Progenitor cell of endocrine pancreas (in vitro differentiated cells): ENCODE measurements around the gene MMP1. TPM values are rescaled to one million over a fixed set of nuclear protein-coding genes. Genes with fewer than 3 reads are reported as not detected.

ENCODE experiments used
- DNase-seq: peaks from one replicate; pipeline ENCODE4 v3.0.0; 2021; ENCODE audit warnings: low spot score; ENCODE audit not compliant: unreplicated experiment
- H3K27ac Mint-ChIP-seq: 2 replicates; pipeline ENCODE4 v1.8.0; 2021; ENCODE audit warnings: mild to moderate bottlenecking, moderate library complexity, mixed read lengths
- H3K27me3 Mint-ChIP-seq: 2 replicates; pipeline ENCODE4 v1.8.0; 2021; ENCODE audit warnings: mixed read lengths
- H3K36me3 Mint-ChIP-seq: 2 replicates; pipeline ENCODE4 v1.8.0; 2022; ENCODE audit warnings: mixed read lengths; ENCODE audit not compliant: insufficient read depth
- H3K4me1 Mint-ChIP-seq: 2 replicates; pipeline ENCODE4 v1.8.0; 2021; ENCODE audit warnings: low read depth, mixed read lengths
- H3K4me3 Mint-ChIP-seq: 2 replicates; pipeline ENCODE4 v1.8.0; 2021; ENCODE audit warnings: low read depth, mild to moderate bottlenecking, moderate library complexity, mixed read lengths
- H3K9me3 Mint-ChIP-seq: 2 replicates; pipeline ENCODE4 v1.8.0; 2021; ENCODE audit warnings: low read depth, mixed read lengths
- CTCF ChIP-seq: fragments of 200-600 bp; sonication (generic); IDR thresholded peaks from one replicate; pipeline ENCODE4 v1.5.0; 2021; ENCODE audit warnings: antibody characterized with exemption, mild to moderate bottlenecking; ENCODE audit not compliant: unreplicated experiment
- total RNA-seq: library from RNA; stranded (reverse); gene quantifications from 2 replicates; pipeline ENCODE4 v1.2.1, GENCODE V29; 2021

MMP1 gene
- total RNA-seq, 1 donor from 2014 or later, result 0.24 TPM

- Mint-ChIP-seq H3K9me3 (no peaks in the 10 kb centered on the region), H3K4me1 (peaks cover 14% of the 10 kb centered on the region), H3K27ac (no peak overlapping the region), H3K27me3 (no peaks in the 10 kb centered on the region), H3K36me3 (no peaks in the 10 kb centered on the region), H3K4me3 (no peak overlapping the region)
- no peak for TF ChIP-seq CTCF
- DNase-seq, result no peak
Observed at GRCh38 chr11:102776454-102776853, 21.5 kb downstream of the MMP1 start.

GRCh38 chr11:102773386-102773785, 24.6 kb downstream of the MMP1 start:
- no peak for TF ChIP-seq CTCF
- DNase-seq, result no peak
- H3K9me3 Mint-ChIP-seq, result no peaks in the 10 kb centered on the region
- no peak overlapping the region for H3K27ac Mint-ChIP-seq
- H3K36me3 Mint-ChIP-seq, result no peaks in the 10 kb centered on the region
- H3K4me3 Mint-ChIP-seq, result no peak overlapping the region
- H3K4me1 Mint-ChIP-seq, result no peaks in the 10 kb centered on the region
- H3K27me3 Mint-ChIP-seq, result no peaks in the 10 kb centered on the region

DNA sequence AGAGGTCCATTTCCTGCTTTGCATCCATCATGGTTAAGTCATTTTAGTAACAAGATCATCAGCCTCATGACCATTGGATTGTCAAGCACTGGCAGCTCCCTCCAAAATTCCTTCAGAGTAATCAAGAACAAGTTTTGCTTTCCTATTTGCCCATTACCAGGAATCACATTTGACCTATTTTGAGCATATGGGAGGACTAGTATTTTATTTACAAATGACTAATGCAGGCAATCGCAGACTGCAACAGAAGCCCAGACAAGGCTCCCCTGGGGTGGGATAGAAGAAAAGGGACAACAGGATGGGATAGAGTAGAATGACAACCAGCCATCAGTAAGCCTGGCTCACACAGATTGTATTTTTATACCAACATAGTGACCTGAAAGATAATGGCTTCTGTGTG, 26.6 kb downstream of the MMP1 start:
- no peak overlapping the region for H3K27ac Mint-ChIP-seq
- H3K4me1 Mint-ChIP-seq, result no peaks in the 10 kb centered on the region
- no peaks in the 10 kb centered on the region for H3K27me3 Mint-ChIP-seq
- no peaks in the 10 kb centered on the region for H3K36me3 Mint-ChIP-seq
- no peak for TF ChIP-seq CTCF
- peaks cover 3% of the 10 kb centered on the region for H3K9me3 Mint-ChIP-seq
- H3K4me3 Mint-ChIP-seq, result no peak overlapping the region
- no peak for DNase-seq

- Mint-ChIP-seq H3K27ac (no peak overlapping the region), H3K4me1 (peaks cover 5% of the 10 kb centered on the region), H3K4me3 (no peak overlapping the region), H3K27me3 (no peaks in the 10 kb centered on the region), H3K36me3 (no peaks in the 10 kb centered on the region), H3K9me3 (peaks cover 3% of the 10 kb centered on the region)
- TF ChIP-seq CTCF, result no peak
- DNase-seq, result no peak
Observed at GRCh38 chr11:102770191-102770590, 27.8 kb downstream of the MMP1 start.

- no peaks in the 10 kb centered on the region for H3K27me3 Mint-ChIP-seq
- H3K9me3 Mint-ChIP-seq, result peaks cover 3% of the 10 kb centered on the region
- no peak for TF ChIP-seq CTCF
- H3K4me3 Mint-ChIP-seq, result no peak overlapping the region
- DNase-seq, result no peak
- H3K27ac Mint-ChIP-seq, result no peak overlapping the region
- H3K36me3 Mint-ChIP-seq, result no peaks in the 10 kb centered on the region
- peaks cover 13% of the 10 kb centered on the region for H3K4me1 Mint-ChIP-seq
Observed at GRCh38 chr11:102767800-102768199, 30.2 kb downstream of the MMP1 start.
